ENCODE results near the gene CTCF.

- TF ChIP-seq CTCF (IDR thresholded peaks at IDR 0.05) = peak in 1 of 3 donors; percentile 80
- no peak for TF ChIP-seq POLR2A (IDR thresholded peaks at IDR 0.05)
Observed at GRCh38 chr16:67521095-67521804, 41.1 kb upstream of the CTCF start.

All from lower leg skin (tissue), 3 donors.